DOHH2 (cell line): ENCODE results near the gene PALLD.

Source experiments
- H3F3A ChIP-seq: fragments of 200-600 bp; sonication (generic), shearing (Covaris generic); 2 replicates; pipeline ENCODE4 v1.6.0; 2016; ENCODE audit warnings: antibody characterized with exemption, mild to moderate bottlenecking; ENCODE audit not compliant: control insufficient read depth, insufficient read depth
- H3K27ac ChIP-seq: fragments of 200-600 bp; sonication (generic); 2 replicates; pipeline ENCODE4 v1.5.1; 2014; ENCODE audit warnings: low read depth, mild to moderate bottlenecking, low read length, moderate library complexity
- H3K27me3 ChIP-seq: fragments of 200-600 bp; sonication (generic); 2 replicates; pipeline ENCODE4 v1.6.1; 2014; ENCODE audit warnings: mild to moderate bottlenecking, low read length, mixed read lengths; ENCODE audit not compliant: control insufficient read depth
- H3K36me3 ChIP-seq: fragments of 200-600 bp; sonication (generic); 2 replicates; pipeline ENCODE4 v1.6.1; 2014; ENCODE audit warnings: mild to moderate bottlenecking, low read length, moderate library complexity, mixed read lengths; ENCODE audit not compliant: control insufficient read depth
- H3K4me1 ChIP-seq: fragments of 200-600 bp; sonication (generic); 2 replicates; pipeline ENCODE4 v1.6.1; 2014; ENCODE audit warnings: mild to moderate bottlenecking, low read length, mixed read lengths; ENCODE audit not compliant: control insufficient read depth
- H3K4me2 ChIP-seq: fragments of 200-600 bp; sonication (generic); 2 replicates; pipeline ENCODE4 v1.6.0; 2014; ENCODE audit warnings: mild to moderate bottlenecking, low read length, moderate library complexity
- H3K4me3 ChIP-seq: fragments of 200-600 bp; sonication (generic); 2 replicates; pipeline ENCODE4 v1.5.1; 2014; ENCODE audit warnings: mild to moderate bottlenecking, low read length, mixed read lengths
- H3K79me2 ChIP-seq: fragments of 200-600 bp; sonication (generic); 2 replicates; pipeline ENCODE4 v1.6.1; 2014; ENCODE audit warnings: mild to moderate bottlenecking, low read length, mixed read lengths; ENCODE audit not compliant: control insufficient read depth
- H3K9me2 ChIP-seq: fragments of 200-600 bp; sonication (generic); replicated peaks from 2 replicates; pipeline ENCODE4 v1.6.1; 2014; ENCODE audit warnings: mild to moderate bottlenecking, low read length, mixed read lengths; ENCODE audit not compliant: control insufficient read depth
- H3K9me3 ChIP-seq: fragments of 200-600 bp; sonication (generic); 2 replicates; pipeline ENCODE4 v1.6.1; 2014; ENCODE audit warnings: antibody characterized with exemption, low read length, mixed read lengths; ENCODE audit not compliant: control insufficient read depth, insufficient read depth
- H4K20me1 ChIP-seq: fragments of 200-600 bp; sonication (generic); 2 replicates; pipeline ENCODE4 v1.6.0; 2014; ENCODE audit warnings: low read depth, mild to moderate bottlenecking, antibody characterized with exemption, low read length, moderate library complexity; ENCODE audit not compliant: control insufficient read depth, insufficient read depth
- EZH2phosphoT487 ChIP-seq: fragments of 200-600 bp; sonication (generic); IDR thresholded peaks from 2 replicates; pipeline ENCODE4 v1.6.1; 2017; ENCODE audit warnings: borderline replicate concordance, mild to moderate bottlenecking, antibody characterized with exemption, low read length, moderate library complexity, mixed read lengths
- TF ChIP-seq, protein P1 (sequence below): fragments of 200-600 bp; sonication (generic); IDR thresholded peaks from one replicate; pipeline ENCODE4 v1.5.1; 2014; ENCODE audit warnings: antibody characterized with exemption, mild to moderate bottlenecking, low read depth, low read length; ENCODE audit not compliant: poor library complexity, severe bottlenecking

Gene PALLD

DNA sequence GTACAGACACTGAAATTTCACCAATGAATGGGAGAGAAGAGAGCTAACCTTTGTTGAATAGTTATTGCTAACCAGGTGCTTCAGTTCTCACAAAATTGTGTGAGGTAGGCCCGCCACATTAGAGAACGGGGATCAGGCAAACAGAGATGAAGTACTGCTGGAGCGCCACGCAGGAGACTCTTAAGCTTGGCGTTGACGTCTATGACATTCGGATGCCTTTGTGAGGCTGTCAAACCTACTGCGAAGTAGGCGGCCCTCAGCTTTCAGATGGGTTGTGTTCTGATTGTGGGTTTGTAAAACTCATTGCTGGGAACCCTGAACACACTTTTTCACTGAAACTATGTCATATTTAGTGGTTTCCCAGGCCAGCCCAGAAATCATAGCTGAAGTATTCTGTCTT is 339.6 kb downstream of the PALLD start:
- Histone ChIP-seq H3F3A (no peaks in the 10 kb centered on the region), H3K36me3 (no peaks in the 10 kb centered on the region), H3K9me3 (no peaks in the 10 kb centered on the region), H3K4me3 (no peak overlapping the region), H4K20me1 (no peaks in the 10 kb centered on the region), H3K9me2 (no peaks in the 10 kb centered on the region), H3K27ac (no peak overlapping the region), H3K27me3 (peaks cover 13% of the 10 kb centered on the region), H3K4me1 (peaks cover 3% of the 10 kb centered on the region), H3K4me2 (no peak overlapping the region), H3K79me2 (no peaks in the 10 kb centered on the region)
- TF ChIP-seq, protein P1, sequence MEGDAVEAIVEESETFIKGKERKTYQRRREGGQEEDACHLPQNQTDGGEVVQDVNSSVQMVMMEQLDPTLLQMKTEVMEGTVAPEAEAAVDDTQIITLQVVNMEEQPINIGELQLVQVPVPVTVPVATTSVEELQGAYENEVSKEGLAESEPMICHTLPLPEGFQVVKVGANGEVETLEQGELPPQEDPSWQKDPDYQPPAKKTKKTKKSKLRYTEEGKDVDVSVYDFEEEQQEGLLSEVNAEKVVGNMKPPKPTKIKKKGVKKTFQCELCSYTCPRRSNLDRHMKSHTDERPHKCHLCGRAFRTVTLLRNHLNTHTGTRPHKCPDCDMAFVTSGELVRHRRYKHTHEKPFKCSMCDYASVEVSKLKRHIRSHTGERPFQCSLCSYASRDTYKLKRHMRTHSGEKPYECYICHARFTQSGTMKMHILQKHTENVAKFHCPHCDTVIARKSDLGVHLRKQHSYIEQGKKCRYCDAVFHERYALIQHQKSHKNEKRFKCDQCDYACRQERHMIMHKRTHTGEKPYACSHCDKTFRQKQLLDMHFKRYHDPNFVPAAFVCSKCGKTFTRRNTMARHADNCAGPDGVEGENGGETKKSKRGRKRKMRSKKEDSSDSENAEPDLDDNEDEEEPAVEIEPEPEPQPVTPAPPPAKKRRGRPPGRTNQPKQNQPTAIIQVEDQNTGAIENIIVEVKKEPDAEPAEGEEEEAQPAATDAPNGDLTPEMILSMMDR = no peak
- no peak for TF ChIP-seq EZH2phosphoT487

DNA sequence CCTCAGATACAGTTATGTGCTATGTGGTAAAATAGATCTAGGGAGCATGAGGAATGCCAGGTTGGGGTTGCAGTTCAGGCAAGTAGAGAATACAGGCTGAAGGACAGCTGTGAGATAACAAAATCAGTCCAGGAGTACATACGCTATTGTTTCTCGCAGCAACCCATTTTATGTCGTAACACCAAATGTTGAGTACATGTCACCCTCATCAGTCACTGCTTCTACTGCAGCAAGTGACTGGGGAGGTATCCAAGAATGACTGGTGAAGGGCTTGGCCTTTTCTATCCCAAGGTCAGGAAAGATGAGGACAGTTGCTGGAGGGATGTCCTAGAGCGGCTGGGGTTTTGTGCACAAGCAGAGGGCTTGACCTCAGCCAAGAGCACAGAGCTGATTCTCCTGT is 341.1 kb downstream of the PALLD start:
- H3K27ac ChIP-seq = no peak overlapping the region
- H3K79me2 ChIP-seq = no peaks in the 10 kb centered on the region
- no peaks in the 10 kb centered on the region for H3K36me3 ChIP-seq
- no peaks in the 10 kb centered on the region for H3F3A ChIP-seq
- no peak overlapping the region for H3K4me3 ChIP-seq
- no peaks in the 10 kb centered on the region for H3K4me1 ChIP-seq
- TF ChIP-seq, protein P1 = no peak
- no peak for TF ChIP-seq EZH2phosphoT487
- H3K27me3 ChIP-seq = peaks cover 3% of the 10 kb centered on the region
- no peaks in the 10 kb centered on the region for H3K9me2 ChIP-seq
- no peaks in the 10 kb centered on the region for H3K9me3 ChIP-seq
- H4K20me1 ChIP-seq = no peaks in the 10 kb centered on the region
- no peak overlapping the region for H3K4me2 ChIP-seq

DNA sequence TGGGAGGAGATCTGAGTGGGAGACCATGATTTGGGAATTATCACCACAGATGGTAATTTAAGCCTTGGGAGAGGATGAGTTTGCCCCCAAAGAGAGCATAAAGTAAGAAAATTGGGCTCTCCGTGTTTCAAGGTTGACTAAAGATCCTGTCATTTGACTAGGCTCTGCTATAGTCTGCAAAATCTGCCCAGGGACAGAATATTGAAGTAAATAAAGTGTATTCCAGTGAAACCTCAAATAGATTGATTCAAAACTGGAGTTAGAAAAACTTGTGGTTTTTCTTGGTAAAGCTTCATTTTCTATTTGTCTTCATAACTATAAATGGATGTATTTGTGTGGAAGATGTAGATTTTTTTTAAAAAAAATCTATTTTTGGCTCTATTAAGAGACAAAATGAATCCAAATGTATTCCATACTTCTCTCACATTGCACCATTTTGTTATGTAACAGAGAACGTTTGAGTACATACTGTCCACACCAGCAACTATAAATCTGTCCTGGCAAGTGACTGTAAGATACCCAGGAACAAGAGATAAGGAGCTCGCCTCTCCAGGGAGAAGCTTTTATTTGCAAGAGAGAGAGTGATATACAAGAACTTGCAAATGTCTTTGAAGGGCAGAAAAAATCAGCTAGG is 343.0 kb downstream of the PALLD start:
- no peak overlapping the region for H3K4me3 ChIP-seq
- no peaks in the 10 kb centered on the region for H3K9me3 ChIP-seq

More for the DNA sequence above, 343.0 kb downstream of the PALLD start:
- no peak overlapping the region for H3K27ac ChIP-seq
- peaks cover 3% of the 10 kb centered on the region for H3K27me3 ChIP-seq
- H3K36me3 ChIP-seq = no peaks in the 10 kb centered on the region
- TF ChIP-seq, protein P1 = no peak
- no peak for TF ChIP-seq EZH2phosphoT487
- no peaks in the 10 kb centered on the region for H3F3A ChIP-seq
- H3K4me1 ChIP-seq = no peaks in the 10 kb centered on the region
- no peaks in the 10 kb centered on the region for H3K9me2 ChIP-seq
- no peaks in the 10 kb centered on the region for H3K79me2 ChIP-seq
- no peaks in the 10 kb centered on the region for H4K20me1 ChIP-seq
- H3K4me2 ChIP-seq = no peak overlapping the region
